Measurements from ENCODE around the gene MAD1L1.
"Not testable (repeated sequence)": the region's sequence is repeated elsewhere in the genome, so short reads cannot be mapped to it uniquely, and the experiment has no call there.

MAD1L1 gene

GRCh38 chr7:2172311-2173188 lies 60.2 kb downstream of the MAD1L1 start:
- DNase-seq (ENCODE audit: low read depth) = no peak

DNA sequence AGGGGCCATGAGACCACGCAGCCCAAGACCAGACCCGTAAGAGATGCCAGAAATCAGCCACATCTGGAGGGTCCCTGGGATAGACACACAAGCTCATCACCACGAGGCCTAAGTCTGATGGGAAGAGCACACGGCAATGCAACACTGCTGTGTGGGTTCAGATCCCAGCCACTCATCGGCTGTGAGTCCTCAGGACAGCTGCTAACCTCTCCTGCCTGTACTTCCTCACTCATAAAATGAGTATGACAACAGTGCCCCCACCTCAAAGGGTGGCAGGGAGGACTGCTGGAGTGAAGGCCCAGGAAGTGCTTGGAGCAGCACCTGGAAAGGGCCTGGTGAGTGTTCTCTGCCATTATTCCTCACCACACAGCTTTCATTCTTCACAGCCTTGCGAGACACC lies 60.9 kb downstream of the MAD1L1 start:
- DNase-seq (ENCODE audit: low read depth) = no peak

DNA sequence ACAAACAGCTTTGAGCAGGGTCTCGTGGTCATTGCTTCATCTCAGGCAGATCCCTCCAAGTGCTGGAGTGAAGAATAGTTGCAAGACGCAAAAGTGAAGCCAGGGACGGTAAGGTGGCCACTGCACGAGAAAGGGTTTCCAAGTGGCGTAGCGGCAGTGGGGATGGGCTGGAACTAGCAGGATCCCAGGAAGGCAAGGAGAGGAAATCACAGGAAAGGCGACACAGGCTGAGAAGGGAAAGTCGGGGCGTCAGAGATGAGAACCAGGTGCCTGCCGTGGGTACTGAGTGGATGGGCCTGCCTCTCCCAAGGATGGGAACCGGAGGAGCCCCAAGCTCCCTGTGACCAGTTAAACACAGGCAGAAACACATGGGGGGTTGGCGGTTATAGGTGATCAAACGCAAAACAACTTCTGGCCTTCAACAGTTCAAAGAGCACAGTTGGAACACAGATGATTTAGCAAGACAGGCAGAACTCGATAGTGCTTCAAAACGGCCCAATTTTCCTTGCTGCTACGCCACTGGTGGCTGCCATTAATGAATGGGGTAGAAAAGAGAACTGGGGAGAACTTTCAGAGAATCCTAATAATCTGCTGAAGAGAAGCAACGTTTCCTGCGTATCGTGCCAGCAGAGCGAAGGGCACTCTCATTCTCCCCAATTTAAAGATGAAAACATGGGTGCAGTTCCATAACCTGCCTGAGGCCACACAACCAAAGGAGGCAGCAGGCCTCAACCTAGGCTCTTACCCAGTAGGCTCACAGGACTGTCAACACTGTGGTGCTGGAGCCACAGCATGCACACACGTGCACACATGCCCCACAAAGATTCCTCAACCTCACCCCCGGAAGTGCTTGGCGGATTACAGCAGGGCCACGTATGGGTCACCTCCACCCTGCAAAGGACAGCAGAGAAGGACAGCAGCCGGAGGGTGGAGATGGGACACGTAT lies 61.9 kb downstream of the MAD1L1 start:
- DNase-seq (ENCODE audit: low read depth) = no peak

DNA sequence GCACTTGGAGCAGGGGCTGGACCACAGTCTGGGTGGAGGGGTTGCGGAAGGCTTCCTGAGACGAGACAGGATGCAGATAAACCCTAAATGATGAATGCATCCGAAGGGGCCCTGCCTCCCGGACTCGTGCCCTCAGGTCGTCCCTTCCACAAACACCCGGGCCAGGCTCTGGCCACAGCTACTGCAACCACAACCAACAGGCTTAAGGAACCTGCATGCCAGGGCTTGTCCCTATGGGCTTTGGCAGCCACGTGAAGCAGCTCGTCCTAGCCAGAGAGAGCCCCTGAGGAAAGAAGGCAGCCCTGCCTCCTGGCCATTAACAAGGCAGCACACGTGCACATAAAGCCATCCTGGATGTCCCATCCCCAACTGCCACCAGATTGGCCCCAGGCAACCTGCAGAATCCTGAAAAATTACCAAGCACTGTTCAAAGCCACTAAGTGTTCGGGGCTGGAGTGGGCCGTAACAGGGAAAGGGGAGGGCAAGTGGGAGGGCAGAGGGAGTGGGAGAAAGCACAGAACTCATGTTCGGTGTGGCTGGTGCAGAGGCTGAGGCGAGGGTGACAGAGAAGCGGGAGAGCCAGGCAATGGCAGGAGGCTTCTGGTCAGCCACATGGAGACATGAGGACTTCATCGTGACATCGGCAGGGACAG lies 62.7 kb downstream of the MAD1L1 start:
- no peak for DNase-seq (ENCODE audit: low read depth)

- no peak for DNase-seq (ENCODE audit: low read depth)
Measured at GRCh38 chr7:2168615-2169311, 64.0 kb downstream of the MAD1L1 start.

DNA sequence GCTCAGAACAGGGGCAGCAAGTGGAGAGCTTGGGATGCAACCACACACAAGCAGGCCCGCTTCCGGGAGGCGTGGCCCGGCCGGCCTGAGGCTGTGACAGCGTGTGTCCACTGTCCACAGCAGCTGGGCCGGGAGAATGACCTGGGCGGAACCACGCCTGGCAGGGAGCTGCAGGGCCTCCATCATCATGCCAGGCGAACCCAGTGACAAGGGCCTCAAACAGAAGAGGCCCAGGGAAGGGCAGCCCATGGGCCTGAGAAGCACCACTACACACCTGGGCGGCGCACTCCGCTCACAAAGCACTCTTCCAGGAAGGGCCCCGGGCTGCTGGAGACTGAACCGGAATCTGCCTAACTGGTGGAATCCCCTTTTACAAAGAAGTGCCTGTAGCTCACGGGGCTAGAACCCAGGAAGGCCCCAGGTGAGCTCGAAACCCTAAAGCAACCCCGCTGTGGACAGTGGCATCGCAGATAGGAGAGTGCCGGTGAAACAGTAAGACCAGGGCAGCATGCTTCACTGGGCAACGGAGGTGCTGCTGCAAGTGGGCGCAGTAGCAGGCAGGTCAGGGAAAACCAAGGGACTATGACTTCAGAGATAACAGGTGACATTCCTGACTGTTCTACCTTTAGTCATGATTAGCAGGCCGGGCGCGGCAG lies 66.0 kb downstream of the MAD1L1 start:
- no peak for DNase-seq (ENCODE audit: low read depth)

GRCh38 chr7:2165610-2166594 lies 66.8 kb downstream of the MAD1L1 start:
- no peak for DNase-seq (ENCODE audit: low read depth)

GRCh38 chr7:2165239-2165609 lies 67.5 kb downstream of the MAD1L1 start:
- no peak for DNase-seq (ENCODE audit: low read depth)

GRCh38 chr7:2164646-2165045 lies 68.1 kb downstream of the MAD1L1 start:
- no peak for DNase-seq (ENCODE audit: low read depth)

DNA sequence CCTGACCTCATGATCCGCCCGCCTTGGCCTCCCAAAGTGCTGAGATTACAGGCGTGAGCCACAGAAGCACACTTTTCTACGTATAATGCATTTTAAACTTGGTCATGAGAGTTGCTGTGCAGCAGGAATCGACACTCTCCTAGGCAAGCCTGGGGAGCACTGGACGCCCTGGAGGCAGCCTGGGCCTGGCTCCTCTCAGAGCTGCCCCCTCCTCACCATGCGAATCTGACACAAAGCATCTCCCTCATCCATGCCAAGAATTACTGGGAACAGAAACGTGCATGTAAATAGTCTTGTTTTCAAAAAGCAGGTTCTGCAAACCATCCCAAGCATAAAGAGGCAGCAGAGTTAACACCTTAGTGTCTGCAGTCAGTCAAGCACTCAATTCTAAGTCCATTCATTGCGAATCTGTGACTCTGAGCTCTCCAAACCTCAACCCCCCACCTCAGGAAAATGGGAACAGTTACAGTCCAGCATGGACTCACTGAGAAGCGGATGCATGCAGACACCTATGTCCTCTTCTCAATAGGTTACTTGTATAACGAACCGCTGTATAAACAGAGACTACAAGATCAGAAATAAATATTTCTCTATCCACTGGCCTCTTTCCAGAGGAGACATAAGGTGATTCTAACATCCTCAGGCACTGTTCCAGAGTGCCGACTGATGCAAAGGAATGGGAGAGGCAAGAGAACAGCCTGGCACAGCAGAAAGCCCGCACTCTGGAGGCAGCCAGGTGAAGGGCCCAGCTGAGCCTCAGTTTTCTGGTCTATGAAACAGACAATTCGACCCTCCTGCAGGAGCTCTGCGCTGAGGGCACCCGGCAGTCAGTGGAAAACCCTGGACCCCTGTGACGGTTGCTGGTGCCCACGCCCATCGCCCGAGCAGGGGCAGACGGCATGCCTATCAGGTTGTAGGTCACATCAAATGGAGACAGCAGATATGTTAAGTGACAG lies 68.9 kb downstream of the MAD1L1 start:
- no peak for DNase-seq (ENCODE audit: low read depth)

GRCh38 chr7:2162959-2163358 lies 69.8 kb downstream of the MAD1L1 start:
- DNase-seq (ENCODE audit: low read depth) = no peak

DNA sequence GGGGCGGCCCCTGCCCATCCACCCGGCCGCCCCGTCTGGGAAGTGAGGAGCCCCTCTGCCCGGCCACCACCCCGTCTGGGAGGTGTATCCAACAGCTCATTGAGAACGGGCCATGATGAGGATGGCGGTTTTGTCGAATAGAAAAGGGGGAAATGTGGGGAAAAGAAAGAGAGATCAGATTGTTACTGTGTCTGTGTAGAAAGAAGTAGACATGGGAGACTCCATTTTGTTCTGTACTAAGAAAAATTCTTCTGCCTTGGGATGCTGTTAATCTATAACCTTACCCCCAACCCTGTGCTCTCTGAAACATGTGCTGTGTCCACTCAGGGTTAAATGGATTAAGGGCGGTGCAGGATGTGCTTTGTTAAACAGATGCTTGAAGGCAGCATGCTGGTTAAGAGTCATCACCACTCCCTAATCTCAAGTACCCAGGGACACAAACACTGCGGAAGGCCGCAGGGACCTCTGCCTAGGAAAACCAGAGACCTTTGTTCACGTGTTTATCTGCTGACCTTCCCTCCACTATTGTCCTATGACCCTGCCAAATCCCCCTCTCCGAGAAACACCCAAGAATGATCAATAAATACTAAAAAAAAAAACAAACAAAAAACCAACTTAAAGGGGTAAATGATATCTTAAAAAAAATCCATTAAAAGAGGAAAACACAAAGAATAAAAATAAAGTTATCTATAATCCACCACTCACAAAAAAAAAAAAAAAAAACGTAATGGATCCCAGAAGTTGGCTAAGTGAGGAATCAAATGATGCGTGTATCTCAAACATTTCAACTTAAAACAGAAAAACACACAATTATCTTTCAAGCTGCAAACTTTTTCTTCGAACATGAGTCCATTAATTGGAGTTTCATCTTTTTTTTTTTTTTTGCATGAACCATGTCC lies 70.5 kb downstream of the MAD1L1 start:
- not testable (repeated sequence) for DNase-seq (ENCODE audit: low read depth)

- no peak for DNase-seq (ENCODE audit: low read depth)
Measured at GRCh38 chr7:2159176-2159520, 73.6 kb downstream of the MAD1L1 start.

GRCh38 chr7:2158331-2159175 lies 74.2 kb downstream of the MAD1L1 start:
- no peak for DNase-seq (ENCODE audit: low read depth)

DNA sequence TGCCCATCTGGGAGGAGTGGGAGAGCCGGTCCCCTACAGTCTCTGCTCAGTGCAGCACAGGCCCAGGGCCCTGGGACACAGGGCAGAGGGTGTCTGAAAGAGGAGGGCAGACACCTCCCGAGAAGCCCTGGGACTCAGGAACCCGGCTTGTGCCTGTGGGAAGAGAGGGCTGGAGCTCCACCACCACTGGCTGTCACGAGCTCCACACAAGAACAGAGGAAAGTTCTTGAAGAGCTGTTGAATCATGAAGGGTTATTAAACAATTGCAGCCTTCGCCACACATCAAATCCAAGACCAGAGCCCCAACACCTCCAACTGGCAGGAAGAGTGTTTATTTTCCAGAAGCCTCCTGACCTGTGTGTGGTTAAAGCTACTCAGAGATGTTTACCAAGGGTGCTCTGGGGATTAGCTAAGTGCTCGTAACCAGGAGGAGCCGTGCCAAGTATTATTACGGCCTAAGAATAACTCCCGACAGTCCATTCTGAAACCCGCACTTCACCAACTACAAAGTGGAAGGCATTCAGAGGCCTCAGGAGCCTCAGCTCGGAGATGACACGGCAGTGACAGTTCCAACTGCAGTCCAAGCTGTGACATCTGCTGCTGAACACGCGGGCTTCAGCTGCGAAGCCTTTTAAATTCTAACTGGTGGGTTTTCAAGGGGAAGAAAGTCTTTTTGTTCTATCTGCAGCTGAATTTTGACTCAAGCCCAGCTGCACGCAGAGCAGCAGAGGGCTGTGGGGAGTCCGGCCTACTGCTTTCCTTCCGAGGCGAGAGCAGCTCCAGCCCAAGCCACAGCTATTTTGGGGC lies 75.1 kb downstream of the MAD1L1 start:
- DNase-seq (ENCODE audit: low read depth) = no peak
